SIG-M5 treated with dmso at 0.1 percent for 504 hours (cell line): ENCODE data around the gene OR1N1.
"Not testable (repeated sequence)": the region's sequence is repeated elsewhere in the genome, so short reads cannot be mapped to it uniquely, and the experiment has no call there.

Source experiments
- DNase-seq: peaks from one replicate; lab custom pipeline; 2025; ENCODE audit not compliant: unreplicated experiment; lab: John Stamatoyannopoulos, UW

OR1N1 gene

DNA sequence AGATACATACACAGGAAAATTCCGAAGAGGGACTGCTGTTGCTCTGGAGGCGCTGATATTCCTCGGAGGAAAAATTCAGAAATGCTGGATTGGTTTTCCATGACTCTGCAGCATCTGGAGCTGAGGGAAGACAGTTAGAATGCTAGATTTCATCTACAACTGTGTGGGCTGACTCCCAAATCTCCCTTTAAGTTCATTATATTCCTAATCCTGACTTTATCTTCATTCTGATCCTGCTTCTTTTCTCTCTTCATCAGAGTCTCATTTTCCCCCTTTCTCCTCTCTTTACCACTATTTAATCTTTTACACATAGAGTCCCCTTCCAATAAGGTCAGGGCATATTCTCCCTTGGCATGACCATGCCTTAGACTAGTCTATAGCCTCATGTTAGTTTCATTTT is at the start of gene OR1N1:
OR1N1 (minus strand) TSS at position 101 of the 400 bp plus-strand sequence; CDS start at position 101, 0 bp downstream.
- no peak for DNase-seq

GRCh38 chr9:122572456-122572855 is 45.4 kb upstream of the OR1N1 start:
- DNase-seq: no peak

DNA sequence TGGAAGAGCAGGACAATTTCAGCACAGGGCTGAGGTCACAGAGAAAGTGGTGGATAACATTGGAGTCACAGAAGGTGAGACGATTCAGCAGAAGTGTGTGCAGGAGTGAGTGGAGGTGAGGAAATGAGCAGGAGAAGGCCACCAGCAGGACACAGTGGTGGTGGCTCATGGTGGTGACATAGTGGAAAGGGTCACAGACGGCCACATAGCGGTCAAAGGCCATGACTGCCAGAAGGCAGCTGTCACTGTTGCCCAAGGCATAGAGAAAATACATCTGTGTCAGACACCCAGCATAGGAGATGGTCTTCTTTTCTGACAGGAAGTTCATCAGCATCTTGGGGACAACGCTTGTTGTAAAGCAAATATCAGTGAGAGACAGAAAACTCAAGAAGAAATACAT is 40.8 kb upstream of the OR1N1 start:
- DNase-seq: no peak

DNA sequence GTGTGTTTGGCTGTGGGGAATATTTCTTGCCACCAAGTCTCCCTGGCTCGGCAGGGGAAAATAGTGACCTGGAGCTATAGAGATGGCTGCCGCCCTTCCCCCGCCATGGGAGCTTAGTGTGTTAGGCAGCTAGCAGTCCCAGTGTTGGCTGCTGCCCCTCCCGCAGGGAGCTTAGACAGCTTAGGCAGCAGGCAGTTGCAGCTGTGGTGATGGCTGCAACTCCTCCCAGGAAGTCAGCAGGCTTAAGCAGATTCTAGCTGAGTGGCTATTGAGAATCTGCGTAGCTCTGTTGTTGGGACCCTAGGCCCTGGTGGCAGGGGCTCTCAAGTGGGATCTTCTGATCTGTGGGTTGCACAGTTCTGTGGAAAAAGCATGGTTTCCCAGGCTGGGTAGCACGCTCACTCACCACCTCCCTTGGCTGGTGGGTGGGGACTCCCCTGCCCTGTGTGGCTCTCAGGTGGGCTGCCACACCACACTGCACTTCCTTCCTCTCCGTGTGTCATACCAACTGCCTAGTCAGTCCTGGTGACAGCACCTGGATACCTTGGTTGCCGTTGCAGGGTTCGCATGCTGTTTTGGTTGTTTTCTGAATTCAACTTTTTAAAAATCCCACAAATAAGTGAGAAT is 35.2 kb upstream of the OR1N1 start:
- DNase-seq: no peak

DNA sequence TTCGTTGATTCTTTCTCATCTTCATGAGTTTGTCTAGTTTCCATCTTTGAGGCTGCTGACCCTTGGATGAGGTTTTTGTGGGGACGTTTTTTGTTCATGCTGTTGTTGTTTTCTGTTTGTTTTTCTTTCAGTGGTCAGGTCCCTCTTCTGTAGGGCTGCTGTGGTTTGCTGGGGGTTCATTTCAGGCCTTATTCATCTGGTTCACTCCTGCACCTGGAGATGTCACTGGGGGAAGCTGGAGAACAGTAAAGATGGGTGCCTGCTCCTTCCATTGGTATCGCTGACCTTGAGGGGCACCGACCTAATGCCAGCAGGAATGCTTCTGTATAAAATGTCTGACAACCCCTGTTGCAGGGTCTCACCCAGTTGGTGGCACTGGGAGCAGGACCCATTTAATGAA is 34.4 kb upstream of the OR1N1 start:
- DNase-seq: no peak

GRCh38 chr9:122552812-122553211 is 25.7 kb upstream of the OR1N1 start, which contains the start of gene OR1N2:
OR1N2 (plus strand) TSS chr9:122553112; CDS start chr9:122553212, 100 bp downstream.
- DNase-seq: no peak

- DNase-seq: no peak
These were observed 24.3 kb upstream of the OR1N1 start for GRCh38 chr9:122551371-122551770.

GRCh38 chr9:122546196-122546595 is 19.1 kb upstream of the OR1N1 start:
- no peak for DNase-seq

- no peak for DNase-seq
These were observed 11.7 kb upstream of the OR1N1 start for GRCh38 chr9:122538757-122539156.

DNA sequence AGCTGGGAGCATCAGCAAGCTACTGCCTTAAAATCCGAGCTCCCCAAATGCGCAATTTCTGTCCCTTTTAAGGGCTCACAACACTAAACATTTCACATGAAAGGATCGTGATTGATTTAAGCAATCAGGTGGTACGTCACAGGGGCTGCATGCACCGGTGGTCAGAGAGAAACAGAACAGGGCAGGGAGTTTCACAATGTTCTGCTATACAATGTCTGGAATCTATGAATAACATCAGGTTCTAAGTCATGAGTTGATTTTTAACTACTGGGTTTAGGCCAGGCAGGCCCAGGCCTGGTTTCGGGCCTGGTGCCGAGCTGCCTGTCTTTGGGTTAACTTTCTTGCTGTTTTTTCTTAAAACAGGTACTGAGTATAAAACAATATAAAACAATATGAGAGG is 10.0 kb upstream of the OR1N1 start:
- not testable (repeated sequence) for DNase-seq

- no peak for DNase-seq
These were observed 9.0 kb upstream of the OR1N1 start for GRCh38 chr9:122536134-122536533.

- not testable (repeated sequence) for DNase-seq
These were observed 4.1 kb upstream of the OR1N1 start for GRCh38 chr9:122531157-122531556.

DNA sequence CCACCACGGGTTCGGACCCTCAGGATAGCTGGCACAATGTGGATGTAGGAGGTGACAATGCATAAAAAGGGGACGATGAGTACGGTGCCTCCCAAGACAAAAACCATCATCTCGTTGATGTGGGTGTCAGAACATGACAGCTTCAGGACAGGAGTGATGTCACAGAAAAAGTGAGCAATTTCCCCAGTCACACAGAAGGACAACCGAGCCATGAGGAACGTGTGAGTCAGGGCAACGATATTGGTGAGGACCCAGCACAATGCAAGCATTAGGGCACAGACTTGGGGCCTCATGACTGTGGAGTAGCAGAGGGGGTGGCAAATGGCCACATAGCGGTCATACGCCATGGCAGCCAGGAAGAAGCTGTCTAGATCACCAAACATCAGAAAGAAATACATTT is 491 bp downstream of the OR1N1 start:
- DNase-seq: no peak

- no peak for DNase-seq
These were observed 7.7 kb downstream of the OR1N1 start for GRCh38 chr9:122519376-122519775.

DNA sequence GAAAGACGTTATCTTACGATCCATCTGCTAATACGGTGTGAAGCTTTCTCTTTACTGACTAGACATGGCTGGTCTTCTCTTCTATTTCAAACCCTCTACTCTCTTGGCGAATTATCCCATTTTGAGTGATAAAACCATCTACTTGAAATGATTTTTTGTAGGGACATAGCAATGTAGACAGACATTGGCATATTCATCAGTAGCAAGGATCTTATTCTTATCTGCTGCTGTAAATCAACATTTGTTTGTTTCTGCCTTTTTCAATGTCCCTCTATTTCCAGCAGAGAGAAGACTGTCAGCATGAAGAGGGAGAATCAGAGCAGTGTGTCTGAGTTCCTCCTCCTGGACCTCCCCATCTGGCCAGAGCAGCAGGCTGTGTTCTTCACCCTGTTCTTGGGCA is 8.3 kb downstream of the OR1N1 start, which contains the start of gene OR1J4:
OR1J4 (plus strand) TSS at position 301 of the 400 bp plus-strand sequence; CDS start at position 301, 0 bp downstream.
- no peak for DNase-seq

GRCh38 chr9:122518226-122518625 is 8.9 kb downstream of the OR1N1 start:
- no peak for DNase-seq

DNA sequence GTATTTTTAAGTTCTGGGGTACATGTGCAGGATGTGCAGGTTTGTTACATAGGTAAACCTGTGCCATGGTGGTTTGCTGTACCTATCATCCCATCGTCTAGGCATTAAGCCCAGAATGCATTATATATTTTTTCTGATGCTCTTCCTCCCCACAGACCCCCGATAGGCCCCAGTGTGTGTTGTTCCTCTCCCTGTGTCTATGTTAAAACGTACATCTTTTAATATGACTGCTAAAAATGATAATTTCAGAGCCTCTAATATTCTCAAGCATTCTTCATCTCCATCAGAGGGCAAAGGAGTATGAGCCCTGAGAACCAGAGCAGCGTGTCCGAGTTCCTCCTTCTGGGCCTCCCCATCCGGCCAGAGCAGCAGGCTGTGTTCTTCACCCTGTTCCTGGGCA is 16.6 kb downstream of the OR1N1 start, which contains the start of gene OR1J2:
OR1J2 (plus strand) TSS at position 301 of the 400 bp plus-strand sequence; CDS start at position 301, 0 bp downstream.
- no peak for DNase-seq

- DNase-seq: no peak
These were observed 20.1 kb downstream of the OR1N1 start for GRCh38 chr9:122506964-122507363.

DNA sequence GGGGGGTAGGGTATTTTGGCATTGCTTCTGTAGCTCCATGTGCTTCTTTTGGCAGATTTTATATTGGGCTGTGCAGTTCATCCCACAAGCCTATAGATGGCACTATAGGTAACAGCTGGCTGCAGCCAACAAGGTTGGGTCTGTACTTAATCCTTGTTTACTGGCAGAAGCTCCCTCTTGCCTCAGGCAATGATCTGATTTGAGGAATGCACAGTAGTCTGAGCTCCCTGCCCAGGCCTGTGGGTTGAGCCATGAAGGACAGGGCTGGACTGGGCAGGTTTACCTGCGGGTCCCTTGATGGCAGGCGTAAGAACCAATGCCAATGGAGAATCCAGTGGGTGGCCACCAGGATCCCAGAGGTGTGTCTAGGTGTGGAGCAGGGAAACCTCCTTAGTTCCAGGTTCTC is 28.2 kb downstream of the OR1N1 start:
- peak; percentile 36 for DNase-seq

- DNase-seq: no peak
These were observed 48.0 kb downstream of the OR1N1 start for GRCh38 chr9:122479062-122479461.

GRCh38 chr9:122477826-122478225 is 49.3 kb downstream of the OR1N1 start, which contains the start of gene OR1J1:
OR1J1 (minus strand) TSS chr9:122477926; CDS start chr9:122477926, 0 bp downstream.
- DNase-seq: no peak

GRCh38 chr9:122477346-122477745 is 49.7 kb downstream of the OR1N1 start:
- DNase-seq: no peak
